Testis (tissue), 3 donors: ENCODE results near the gene IGFBP1. TPM values are rescaled to one million over a fixed set of nuclear protein-coding genes. Genes with fewer than 3 reads are reported as not detected.
A peak's percentile ranks its signal among the peaks of the same experiment; 100 is the strongest.

ENCODE experiments used
- DNase-seq: peaks from one replicate; pipeline ENCODE4 v3.0.0-alpha.2; 2019
- H3K27ac ChIP-seq, 2 donors: fragments of 200-600 bp; sonication (generic); one replicate each; pipeline ENCODE4 v1.5.1; 2019
- H3K27me3 ChIP-seq: fragments of 200-600 bp; sonication (generic); one replicate; pipeline ENCODE4 v1.5.1; 2019
- H3K36me3 ChIP-seq: fragments of 200-600 bp; sonication (generic); one replicate; pipeline ENCODE4 v1.5.1; 2017; ENCODE audit warnings: low read depth; ENCODE audit errors: missing control alignments
- H3K4me1 ChIP-seq: fragments of 200-600 bp; sonication (generic); one replicate; pipeline ENCODE4 v1.5.1; 2019
- H3K4me3 ChIP-seq, 2 donors: fragments of 200-600 bp; sonication (generic); one replicate each; pipeline ENCODE4 v1.5.1; 2017 to 2019
- H3K9me3 ChIP-seq: fragments of 200-600 bp; sonication (generic); one replicate; pipeline ENCODE4 v1.5.1; 2017
- CTCF ChIP-seq, 3 experiments: fragments of 450-650 bp in 2 of 3; fragments of 200-600 bp in 1 of 3; sonication (generic) in 1 of 3; IDR thresholded peaks; one replicate each; pipeline ENCODE4 v1.5.1; 2016 to 2019; ENCODE audit warnings: antibody characterized with exemption in 3 of 3, mild to moderate bottlenecking in 2 of 3, moderate library complexity in 1 of 3
- POLR2A ChIP-seq: fragments of 450-650 bp; IDR thresholded peaks from one replicate; pipeline ENCODE4 v1.6.1; 2017; ENCODE audit warnings: antibody characterized with exemption, mild to moderate bottlenecking, moderate library complexity
- WGBS, 2 donors: methylation state at CpG; one replicate each; pipeline ENCODE4 v1.1.5; 2018; 5-methylcytosine and 5-hydroxymethylcytosine counted together
- intact Hi-C: fragments of 100-400 bp; cut with DNase I; formaldehyde crosslinking; loops from one replicate; pipeline ENCODE4 v1.15.1; 2023; ENCODE audit warnings: low total_unique reads
- polyA plus RNA-seq: library from polyadenylated mRNA; stranded (reverse); fragments of 350-450 nt; fragmentation: Illumina TruSeq; extraction: RNeasy Lipid Tissue Mini Kit (QIAGEN cat#74804); gene quantifications from one replicate; pipeline ENCODE4 v1.2.3, GENCODE V29; 2014; ENCODE audit warnings: low read depth, low replicate concordance; ENCODE audit not compliant: insufficient read depth
- total RNA-seq, 2 donors: library from RNA; depleted of rRNA; stranded (reverse); fragments of >200 nt; gene quantifications; one replicate each; pipeline ENCODE4 v1.2.3, GENCODE V29; 2016

Gene IGFBP1
- total and polyA plus RNA-seq, 3 donors from 2014 or later: 0.33 to 0.50 TPM; not detected in 1

GRCh38 chr7:45921699-45922519, 33.6 kb downstream of the IGFBP1 start:
- peak; percentile 80 for DNase-seq
- intact Hi-C loops: loop anchor here (5.0 to 10.0 kb wide), 2 partner anchors 433 to 1165 kb away; no protein-coding TSS in a partner anchor
- Histone ChIP-seq H3K27me3 (no peaks in the 10 kb centered on the region), H3K27ac (peak overlapping the region in 1 of 2 donors; percentile 8), H3K9me3 (no peaks in the 10 kb centered on the region), H3K4me3 (peak overlapping the region in 1 of 2 donors; percentile 59), H3K4me1 (peaks cover 5% of the 10 kb centered on the region), H3K36me3 (no peaks in the 10 kb centered on the region)
- WGBS, 2 donors: 2 to 4% methylated on average over 36 of the region's 36 CpGs
- TF ChIP-seq POLR2A (no peak), CTCF (IDR thresholded peaks at IDR 0.05) (peak; percentile 81 to 91 (median 89))

- TF ChIP-seq POLR2A: no peak
- no peak for TF ChIP-seq CTCF (IDR thresholded peaks at IDR 0.05)
- DNase-seq: no peak
- 2 to 3% methylated on average over 11 of the region's 11 CpGs for WGBS, 2 donors
- Histone ChIP-seq H3K36me3 (no peaks in the 10 kb centered on the region), H3K4me3 (peak overlapping the region in 1 of 2 donors; percentile 59), H3K9me3 (no peaks in the 10 kb centered on the region), H3K4me1 (peaks cover 5% of the 10 kb centered on the region), H3K27ac (peak overlapping the region in 1 of 2 donors; percentile 8), H3K27me3 (no peaks in the 10 kb centered on the region)
- intact Hi-C loops: loop anchor here (5.0 to 10.0 kb wide), 2 partner anchors 432 to 1164 kb away; no protein-coding TSS in a partner anchor
These were observed 34.5 kb downstream of the IGFBP1 start for GRCh38 chr7:45922810-45923209.

- TF ChIP-seq CTCF (IDR thresholded peaks at IDR 0.05): peak; percentile 79 to 90 (median 80)
- no peak for TF ChIP-seq POLR2A
- WGBS, 2 donors: 6 to 7% methylated on average over 9 of the region's 9 CpGs
- Histone ChIP-seq H3K27me3 (no peaks in the 10 kb centered on the region), H3K9me3 (no peaks in the 10 kb centered on the region), H3K36me3 (no peaks in the 10 kb centered on the region), H3K4me3 (no peak overlapping the region), H3K27ac (no peak overlapping the region), H3K4me1 (peaks cover 5% of the 10 kb centered on the region)
- peak; percentile 88 for DNase-seq
- intact Hi-C loops: loop anchor here (5.0 to 10.0 kb wide), 2 partner anchors 432 to 1164 kb away; no protein-coding TSS in a partner anchor
These were observed 35.0 kb downstream of the IGFBP1 start for GRCh38 chr7:45923290-45923689.

- TF ChIP-seq POLR2A (no peak), CTCF (IDR thresholded peaks at IDR 0.05) (no peak)
- WGBS, 2 donors: 54 to 55% methylated on average over 6 of the region's 6 CpGs
- intact Hi-C loops: loop anchor here (5.0 to 10.0 kb wide), 2 partner anchors 431 to 1163 kb away; no protein-coding TSS in a partner anchor
- no peak for DNase-seq
- Histone ChIP-seq H3K4me3 (no peak overlapping the region), H3K9me3 (no peaks in the 10 kb centered on the region), H3K27me3 (no peaks in the 10 kb centered on the region), H3K36me3 (no peaks in the 10 kb centered on the region), H3K4me1 (peaks cover 5% of the 10 kb centered on the region), H3K27ac (no peak overlapping the region)
These were observed 35.5 kb downstream of the IGFBP1 start for GRCh38 chr7:45923818-45924217.
